ENCODE results near the gene CROCC2.

CROCC2 gene

GRCh38 chr2:240892356-240892755, 13.8 kb upstream of the CROCC2 start:
- POLR2A ChIA-PET (ENCODE audit: low non-redundant PET) = no interaction called here
- CTCF ChIA-PET = interaction anchor here (0.6 to 1.0 kb wide), 2 partner anchors 41 to 129 kb away, joined by 3 to 6 read pairs; no protein-coding TSS in a partner anchor
- DNase-seq (ENCODE audit: low spot score) = no peak
- no peak overlapping the region for H3K27ac ChIP-seq
- TF ChIP-seq, protein P1, sequence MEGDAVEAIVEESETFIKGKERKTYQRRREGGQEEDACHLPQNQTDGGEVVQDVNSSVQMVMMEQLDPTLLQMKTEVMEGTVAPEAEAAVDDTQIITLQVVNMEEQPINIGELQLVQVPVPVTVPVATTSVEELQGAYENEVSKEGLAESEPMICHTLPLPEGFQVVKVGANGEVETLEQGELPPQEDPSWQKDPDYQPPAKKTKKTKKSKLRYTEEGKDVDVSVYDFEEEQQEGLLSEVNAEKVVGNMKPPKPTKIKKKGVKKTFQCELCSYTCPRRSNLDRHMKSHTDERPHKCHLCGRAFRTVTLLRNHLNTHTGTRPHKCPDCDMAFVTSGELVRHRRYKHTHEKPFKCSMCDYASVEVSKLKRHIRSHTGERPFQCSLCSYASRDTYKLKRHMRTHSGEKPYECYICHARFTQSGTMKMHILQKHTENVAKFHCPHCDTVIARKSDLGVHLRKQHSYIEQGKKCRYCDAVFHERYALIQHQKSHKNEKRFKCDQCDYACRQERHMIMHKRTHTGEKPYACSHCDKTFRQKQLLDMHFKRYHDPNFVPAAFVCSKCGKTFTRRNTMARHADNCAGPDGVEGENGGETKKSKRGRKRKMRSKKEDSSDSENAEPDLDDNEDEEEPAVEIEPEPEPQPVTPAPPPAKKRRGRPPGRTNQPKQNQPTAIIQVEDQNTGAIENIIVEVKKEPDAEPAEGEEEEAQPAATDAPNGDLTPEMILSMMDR (conservative IDR thresholded peaks at IDR 0.05; ENCODE audit: low read depth) = no peak

GRCh38 chr2:240892925-240893324, 13.2 kb upstream of the CROCC2 start:
- no peak overlapping the region for H3K27ac ChIP-seq
- ChIA-PET POLR2A (ENCODE audit: low non-redundant PET) (no interaction called here), CTCF (no interaction called here)
- DNase-seq (ENCODE audit: low spot score) = no peak
- TF ChIP-seq, protein P1 (conservative IDR thresholded peaks at IDR 0.05; ENCODE audit: low read depth) = no peak

DNA sequence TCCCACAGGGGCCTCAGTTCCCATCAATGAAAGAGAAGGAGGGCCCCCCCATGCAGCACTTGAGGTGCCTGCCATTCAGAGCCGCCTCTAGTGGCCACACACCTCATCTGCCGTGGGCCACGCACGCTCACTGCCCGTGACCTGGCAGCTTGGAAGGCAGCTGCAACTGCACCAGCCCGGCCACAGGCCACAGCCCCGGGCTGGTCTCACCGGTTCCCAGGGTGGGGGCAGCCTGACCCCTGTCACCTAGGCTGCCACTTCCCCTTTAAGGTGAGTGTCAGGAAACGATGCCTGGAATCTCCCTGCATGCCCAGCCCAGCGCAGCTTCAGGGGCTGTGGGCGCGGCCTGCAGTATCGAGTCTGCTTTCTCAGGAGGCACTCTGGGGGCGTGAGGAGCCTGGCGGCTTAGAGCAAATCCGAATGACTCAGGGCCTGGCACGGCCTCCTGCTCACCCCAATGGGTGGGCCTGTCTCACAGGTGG, 12.7 kb upstream of the CROCC2 start:
- POLR2A ChIA-PET (ENCODE audit: low non-redundant PET) = no interaction called here
- no peak overlapping the region for H3K27ac ChIP-seq
- TF ChIP-seq, protein P1 (conservative IDR thresholded peaks at IDR 0.05; ENCODE audit: low read depth) = no peak
- CTCF ChIA-PET = no interaction called here
- peak; percentile 65 for DNase-seq (ENCODE audit: low spot score)

- no peak for DNase-seq (ENCODE audit: low spot score)
- TF ChIP-seq, protein P1 (conservative IDR thresholded peaks at IDR 0.05; ENCODE audit: low read depth) = no peak
- no peak overlapping the region for H3K27ac ChIP-seq
- POLR2A ChIA-PET (ENCODE audit: low non-redundant PET) = no interaction called here
- CTCF ChIA-PET = interaction anchor here (0.6 kb wide), 1 partner anchor 96 kb away, joined by 3 read pairs; no protein-coding TSS in a partner anchor
These were observed 12.1 kb upstream of the CROCC2 start for GRCh38 chr2:240894006-240894405.

DNA sequence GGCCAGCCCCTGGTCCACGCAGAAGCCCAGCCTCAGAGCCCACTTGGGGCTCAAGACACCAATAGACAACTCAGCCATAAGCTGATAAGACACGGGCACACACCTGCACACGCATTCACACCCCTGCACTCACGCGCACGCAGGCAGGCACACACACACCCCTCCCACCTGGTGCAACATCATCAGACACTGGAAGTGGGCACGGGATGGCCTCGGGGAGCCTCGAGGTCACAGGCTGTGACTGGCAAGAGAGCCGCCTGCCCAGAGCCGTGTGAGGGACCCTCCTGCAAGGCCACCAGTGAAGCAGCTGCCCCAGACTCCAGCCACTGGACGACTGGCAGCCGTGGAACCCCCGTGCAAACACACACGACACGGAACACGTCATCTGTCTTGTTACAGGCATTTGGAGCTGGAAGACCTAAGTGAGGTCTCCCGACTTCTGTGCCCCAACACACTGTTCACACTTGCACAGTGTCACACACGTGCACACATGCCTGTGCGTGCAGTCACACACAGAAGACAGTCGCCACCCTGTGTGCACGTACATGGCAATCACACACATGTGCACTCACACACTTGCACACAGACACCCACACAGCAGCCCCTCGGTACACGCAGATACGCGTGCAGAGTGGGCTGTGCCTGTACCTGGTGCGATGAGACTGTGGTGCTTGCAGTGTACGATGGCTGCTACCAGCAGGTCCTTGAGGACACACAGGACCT, 11.1 kb upstream of the CROCC2 start:
- no peak overlapping the region for H3K27ac ChIP-seq
- TF ChIP-seq, protein P1 (conservative IDR thresholded peaks at IDR 0.05; ENCODE audit: low read depth) = no peak
- no peak for DNase-seq (ENCODE audit: low spot score)
- POLR2A ChIA-PET (ENCODE audit: low non-redundant PET) = no interaction called here
- CTCF ChIA-PET = no interaction called here

- no peak within 1 kb of the TSS; the same call in 1 of the 2 replicates for H3K27ac ChIP-seq
- TF ChIP-seq, protein P1 (conservative IDR thresholded peaks at IDR 0.05; ENCODE audit: low read depth) = no peak
- peak; percentile 67 for DNase-seq (ENCODE audit: low spot score)
- CTCF ChIA-PET = interaction anchor here (2.2 kb wide), 1 partner anchor 18 kb away, joined by 14 read pairs; no protein-coding TSS in a partner anchor
- POLR2A ChIA-PET (ENCODE audit: low non-redundant PET) = no interaction called here
These were observed 10.3 kb upstream of the CROCC2 start, which contains the start of gene MAB21L4 for GRCh38 chr2:240895656-240896388. Gene MAB21L4, minus strand, starts transcription at chr2:240896156. Its CDS starts 159 bp downstream, at chr2:240895997.

Measured in RWPE1 (cell line).